HG03378 (cell line): Measurements from ENCODE around the gene PAN2.

Experiments
- ATAC-seq: cut with Tn5 transposase; IDR thresholded peaks from one replicate; pipeline ENCODE4 v1.9.1; 2021; ENCODE audit warnings: mild to moderate bottlenecking, moderate library complexity; ENCODE audit not compliant: unreplicated experiment

The PAN2 gene, protein sequence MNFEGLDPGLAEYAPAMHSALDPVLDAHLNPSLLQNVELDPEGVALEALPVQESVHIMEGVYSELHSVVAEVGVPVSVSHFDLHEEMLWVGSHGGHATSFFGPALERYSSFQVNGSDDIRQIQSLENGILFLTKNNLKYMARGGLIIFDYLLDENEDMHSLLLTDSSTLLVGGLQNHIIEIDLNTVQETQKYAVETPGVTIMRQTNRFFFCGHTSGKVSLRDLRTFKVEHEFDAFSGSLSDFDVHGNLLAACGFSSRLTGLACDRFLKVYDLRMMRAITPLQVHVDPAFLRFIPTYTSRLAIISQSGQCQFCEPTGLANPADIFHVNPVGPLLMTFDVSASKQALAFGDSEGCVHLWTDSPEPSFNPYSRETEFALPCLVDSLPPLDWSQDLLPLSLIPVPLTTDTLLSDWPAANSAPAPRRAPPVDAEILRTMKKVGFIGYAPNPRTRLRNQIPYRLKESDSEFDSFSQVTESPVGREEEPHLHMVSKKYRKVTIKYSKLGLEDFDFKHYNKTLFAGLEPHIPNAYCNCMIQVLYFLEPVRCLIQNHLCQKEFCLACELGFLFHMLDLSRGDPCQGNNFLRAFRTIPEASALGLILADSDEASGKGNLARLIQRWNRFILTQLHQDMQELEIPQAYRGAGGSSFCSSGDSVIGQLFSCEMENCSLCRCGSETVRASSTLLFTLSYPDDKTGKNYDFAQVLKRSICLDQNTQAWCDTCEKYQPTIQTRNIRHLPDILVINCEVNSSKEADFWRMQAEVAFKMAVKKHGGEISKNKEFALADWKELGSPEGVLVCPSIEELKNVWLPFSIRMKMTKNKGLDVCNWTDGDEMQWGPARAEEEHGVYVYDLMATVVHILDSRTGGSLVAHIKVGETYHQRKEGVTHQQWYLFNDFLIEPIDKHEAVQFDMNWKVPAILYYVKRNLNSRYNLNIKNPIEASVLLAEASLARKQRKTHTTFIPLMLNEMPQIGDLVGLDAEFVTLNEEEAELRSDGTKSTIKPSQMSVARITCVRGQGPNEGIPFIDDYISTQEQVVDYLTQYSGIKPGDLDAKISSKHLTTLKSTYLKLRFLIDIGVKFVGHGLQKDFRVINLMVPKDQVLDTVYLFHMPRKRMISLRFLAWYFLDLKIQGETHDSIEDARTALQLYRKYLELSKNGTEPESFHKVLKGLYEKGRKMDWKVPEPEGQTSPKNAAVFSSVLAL

DNA sequence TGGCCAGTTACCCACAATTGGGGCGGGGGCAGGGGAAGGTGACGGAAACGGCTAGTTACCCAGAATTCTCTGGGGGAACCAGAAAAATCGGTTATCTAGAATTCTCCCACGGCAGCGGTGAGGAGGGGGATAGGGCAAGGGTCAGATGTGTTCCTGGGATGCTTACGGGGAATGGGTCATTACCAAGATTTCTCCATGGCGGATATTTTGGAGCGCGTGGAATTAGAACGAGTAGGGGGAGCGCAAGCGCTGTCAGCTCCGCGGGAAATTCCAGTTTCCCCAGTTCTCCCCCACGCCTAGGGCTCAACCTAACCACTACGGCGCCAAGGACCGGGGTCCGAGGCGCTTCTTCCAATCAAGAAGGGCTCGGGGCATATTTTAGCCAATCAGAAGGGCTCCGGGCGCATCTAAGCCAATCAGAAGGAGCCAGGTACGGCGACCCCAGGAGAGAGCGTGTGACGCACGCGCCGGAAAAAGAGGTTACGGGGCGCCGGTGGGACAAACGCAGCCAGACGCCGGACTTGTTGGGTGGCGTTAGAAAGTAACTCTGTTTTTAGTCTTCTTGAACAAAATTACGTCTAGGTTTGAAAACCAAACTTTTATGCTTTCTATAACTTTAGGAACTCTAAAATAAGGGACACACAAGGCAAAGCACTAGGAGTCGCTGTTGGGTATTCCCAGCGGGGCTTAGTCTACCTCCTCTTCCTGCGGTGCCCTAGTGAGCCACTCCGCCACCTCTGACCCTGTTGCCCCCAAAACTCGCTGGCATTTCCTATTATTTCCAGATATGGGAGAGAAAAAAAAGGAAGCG, at the start of gene PAN2:
PAN2 (minus strand) TSS at position 322 of the 811 bp plus-strand sequence. CDS start 906 bp downstream, outside the sequence.
- peak; percentile 86 for ATAC-seq

DNA sequence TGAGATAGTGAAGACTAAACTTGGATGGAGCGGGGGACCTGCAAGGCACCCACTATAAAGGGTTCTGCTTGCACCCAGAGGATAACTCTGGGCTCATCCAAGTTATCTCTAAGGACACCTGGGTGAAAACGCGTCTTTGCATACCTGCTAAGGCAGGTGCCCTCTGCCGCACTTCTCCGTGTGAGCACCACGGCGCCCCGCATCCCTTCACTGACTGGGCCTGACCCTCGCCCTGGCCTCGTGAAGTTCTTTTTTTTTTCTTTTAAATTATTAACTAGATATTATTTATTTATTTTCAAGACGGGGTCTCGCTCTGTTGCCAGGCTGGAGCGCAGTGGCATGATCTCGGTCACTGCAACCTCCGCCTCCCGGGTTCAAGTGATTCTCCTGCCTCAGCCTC, 48.8 kb upstream of the PAN2 start:
- ATAC-seq = no peak

DNA sequence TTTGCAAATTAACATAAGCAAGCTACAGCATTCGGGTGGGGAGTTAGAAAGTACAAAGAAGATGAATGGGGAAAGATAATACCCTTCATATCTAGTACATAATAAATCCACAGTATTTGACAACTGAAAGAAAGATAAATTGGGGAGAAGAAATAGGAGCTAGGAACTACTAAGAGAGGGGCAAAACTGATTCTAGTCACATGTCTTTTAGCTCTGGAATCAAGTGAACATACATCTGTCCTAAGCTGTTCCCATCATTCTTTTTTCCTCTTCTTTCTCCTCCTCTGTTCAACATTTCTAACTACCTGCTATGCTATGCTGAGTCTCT, 44.2 kb upstream of the PAN2 start:
- ATAC-seq = no peak

DNA sequence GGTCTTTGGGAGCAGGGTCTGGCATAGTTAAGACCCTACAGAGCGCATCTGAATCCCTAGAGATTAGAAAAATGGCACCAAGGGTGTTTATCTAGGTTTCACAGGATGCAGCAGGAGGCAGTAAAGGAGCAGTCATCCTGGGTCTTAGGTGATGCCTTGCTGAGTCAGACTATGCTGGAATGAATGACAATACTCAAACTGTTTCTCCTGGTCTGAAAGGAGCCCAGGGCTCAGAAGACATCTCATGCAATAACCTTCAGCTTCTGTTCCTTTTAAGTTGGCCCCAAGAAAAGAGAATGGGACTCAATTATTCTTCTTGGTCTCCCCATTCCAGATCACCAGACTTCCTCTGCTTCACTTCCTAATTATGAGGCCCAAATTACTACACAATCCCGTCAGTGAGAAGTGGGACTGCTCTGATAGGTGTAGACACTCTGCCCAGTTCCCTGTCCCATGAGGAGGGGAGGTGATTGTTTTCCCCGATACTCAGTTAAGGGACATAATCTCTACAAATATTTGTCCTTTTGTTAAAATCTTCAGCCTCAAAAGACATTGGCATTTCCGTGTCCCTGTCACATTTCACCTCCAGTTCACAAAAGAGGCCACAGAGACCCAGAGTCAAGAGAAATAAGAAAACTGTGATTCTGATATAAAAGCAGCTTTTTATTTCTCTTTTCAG, 43.6 kb upstream of the PAN2 start:
- no peak for ATAC-seq

DNA sequence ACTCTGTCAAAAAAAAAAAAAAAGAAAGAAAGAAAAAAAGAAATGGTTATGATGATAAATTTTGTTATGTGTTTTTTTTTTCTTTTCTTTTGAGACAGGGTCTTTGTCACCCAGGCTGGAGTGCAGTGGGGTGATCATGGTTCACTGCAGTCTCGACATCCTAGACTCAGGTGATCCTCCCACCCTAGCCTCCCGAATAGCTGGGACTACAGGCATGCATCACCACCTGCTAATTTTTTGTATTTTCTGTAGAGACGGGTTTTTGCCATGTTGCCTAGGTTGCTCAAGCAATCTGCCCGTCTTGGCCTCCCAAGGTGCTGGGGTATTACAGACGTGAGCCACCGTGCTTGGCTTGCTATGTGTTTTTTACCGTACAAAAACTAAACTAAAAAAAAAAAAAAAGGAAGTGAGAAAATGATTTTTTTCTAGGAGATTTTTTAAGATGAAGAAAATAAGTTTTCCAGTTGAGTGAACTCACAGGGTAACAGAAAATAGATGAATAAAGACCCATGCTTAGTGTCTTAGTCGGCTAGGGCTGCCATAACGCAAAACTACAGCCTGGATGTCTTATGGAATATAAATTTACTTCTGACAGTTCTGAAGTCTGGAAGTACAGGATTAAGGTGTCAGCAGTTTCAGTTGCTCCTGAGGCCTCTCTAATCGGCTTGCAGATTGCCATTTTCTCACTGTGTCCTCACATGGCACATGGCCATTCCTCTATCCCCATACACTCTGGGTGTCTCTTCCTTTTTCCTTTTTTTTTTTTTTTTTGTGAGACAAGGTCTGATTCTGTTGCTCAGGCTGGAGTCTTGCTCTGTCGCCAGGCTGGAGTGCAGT, 42.0 kb upstream of the PAN2 start:
- peak; percentile 70 for ATAC-seq

DNA sequence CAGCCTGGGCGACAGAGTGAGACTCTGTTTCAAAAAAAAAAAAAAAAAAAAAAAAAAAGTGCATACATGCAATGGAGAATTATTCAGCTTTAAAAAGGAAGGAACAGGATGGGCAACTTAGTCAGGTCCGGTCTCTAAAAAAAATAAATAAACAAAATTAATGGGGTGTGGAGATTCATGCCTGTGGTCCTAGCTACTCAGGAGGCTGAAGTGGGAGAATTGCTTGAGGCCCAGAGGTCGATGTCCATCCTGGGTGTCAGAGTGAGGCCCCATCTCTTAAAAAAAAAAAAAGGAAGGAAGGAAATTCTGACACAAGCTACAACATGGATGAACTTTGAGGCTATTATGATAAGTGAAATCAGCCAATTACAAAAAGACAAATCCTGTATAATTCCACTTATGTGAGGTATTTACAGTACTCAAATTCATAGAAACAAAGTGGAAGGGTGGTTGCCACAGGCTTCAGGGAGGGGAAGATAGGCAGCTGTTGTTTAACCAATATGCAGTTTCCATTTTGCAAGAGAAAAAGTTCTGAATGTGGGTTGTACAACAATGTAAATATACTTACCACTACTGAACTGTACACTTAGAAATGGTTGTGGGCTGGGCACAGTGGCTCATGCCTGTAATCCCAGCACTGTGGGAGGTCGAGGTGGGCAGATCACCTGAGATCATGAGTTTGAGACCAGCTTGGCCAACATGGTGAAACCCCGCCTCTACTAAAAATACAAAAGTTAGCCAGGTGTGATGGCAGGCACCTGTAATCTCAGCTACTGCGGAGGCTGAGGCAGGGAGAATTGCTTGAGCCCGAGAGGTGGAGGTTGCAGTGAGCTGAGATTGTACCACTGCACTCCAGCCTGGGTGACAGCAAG, 41.2 kb upstream of the PAN2 start:
- ATAC-seq = no peak

DNA sequence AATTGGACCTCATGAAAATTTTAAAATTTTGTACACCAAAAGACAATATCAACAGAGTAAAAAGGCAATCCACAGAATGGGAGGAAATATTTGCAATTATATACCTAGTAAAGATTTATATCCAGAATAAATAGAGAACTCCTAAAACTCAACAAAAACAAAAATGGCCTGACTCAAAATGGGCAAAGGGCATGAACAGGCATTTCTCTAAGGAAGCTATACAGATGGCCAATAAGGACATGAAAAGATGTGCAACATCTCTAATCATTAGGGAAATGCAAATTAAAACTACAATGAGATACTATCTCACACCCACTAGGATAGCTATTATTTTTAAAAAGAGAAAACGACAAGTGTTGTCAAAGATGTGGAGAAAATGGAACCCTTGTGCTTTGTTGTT, 39.7 kb upstream of the PAN2 start:
- no peak for ATAC-seq

DNA sequence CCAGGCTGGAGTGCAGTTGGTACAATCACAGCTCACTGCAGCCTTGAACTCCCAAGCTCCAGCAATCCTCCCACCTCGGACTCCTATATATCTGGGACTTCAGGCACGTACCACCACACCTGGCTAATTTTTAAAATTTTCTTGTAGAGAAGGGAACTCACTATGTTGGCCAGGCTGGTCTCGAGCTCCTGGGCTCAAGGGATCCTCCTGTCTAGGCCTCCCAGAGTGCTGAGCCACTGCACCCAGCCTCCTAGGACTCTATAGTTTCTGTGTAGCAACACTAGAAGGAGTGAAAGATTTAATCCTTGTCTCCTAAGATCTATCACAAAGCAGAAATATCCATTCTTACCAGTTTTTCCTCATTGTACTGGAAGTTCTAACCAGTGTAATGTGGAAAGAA, 33.1 kb upstream of the PAN2 start:
- ATAC-seq = no peak

DNA sequence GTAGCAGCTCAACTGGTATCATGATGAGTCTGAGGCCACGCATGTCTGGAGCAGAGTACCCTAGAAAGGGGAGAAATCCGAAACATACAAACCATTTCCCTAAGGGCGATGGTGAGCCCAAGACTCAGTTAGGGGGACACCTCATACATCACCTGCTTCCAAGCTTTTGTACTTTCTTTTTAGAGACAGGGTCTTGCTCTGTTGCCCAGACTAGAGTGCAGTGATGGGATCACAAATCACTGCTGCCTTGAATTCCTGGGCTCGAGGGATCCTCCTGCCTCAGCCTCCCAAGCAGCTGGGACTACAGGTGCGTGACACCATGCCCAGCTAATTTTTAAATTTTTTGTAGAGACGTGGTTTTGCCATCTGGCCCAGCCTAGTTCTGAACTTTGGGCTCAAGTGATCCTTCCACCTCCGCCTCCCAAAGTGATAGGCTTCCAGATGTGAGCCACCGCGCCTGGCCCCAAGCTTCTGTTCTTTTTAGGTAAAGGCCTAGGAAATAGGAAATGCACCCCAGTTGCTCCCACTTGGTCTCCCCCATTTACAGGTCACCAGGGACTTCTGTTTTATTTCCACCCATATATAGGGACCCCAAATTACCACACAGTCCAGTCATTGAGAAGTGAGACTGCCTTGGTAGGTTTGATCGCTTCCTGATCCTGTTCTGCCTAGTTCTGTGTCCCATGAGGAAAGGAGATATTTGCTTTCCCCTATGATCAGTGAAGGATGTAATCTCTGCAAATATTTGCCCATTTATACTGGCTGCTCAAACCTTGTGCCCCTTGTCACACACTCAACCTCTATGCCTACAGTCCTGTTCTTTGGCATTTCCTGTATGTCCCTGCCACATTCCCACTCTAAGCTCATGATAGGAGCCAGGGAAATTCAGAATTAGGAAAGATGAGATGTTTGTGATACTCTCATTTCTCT, 28.6 kb upstream of the PAN2 start, which contains the start of gene APOF:
APOF (minus strand) TSS at position 728 of the 930 bp plus-strand sequence; CDS start at position 616, 112 bp downstream.
- ATAC-seq = no peak

DNA sequence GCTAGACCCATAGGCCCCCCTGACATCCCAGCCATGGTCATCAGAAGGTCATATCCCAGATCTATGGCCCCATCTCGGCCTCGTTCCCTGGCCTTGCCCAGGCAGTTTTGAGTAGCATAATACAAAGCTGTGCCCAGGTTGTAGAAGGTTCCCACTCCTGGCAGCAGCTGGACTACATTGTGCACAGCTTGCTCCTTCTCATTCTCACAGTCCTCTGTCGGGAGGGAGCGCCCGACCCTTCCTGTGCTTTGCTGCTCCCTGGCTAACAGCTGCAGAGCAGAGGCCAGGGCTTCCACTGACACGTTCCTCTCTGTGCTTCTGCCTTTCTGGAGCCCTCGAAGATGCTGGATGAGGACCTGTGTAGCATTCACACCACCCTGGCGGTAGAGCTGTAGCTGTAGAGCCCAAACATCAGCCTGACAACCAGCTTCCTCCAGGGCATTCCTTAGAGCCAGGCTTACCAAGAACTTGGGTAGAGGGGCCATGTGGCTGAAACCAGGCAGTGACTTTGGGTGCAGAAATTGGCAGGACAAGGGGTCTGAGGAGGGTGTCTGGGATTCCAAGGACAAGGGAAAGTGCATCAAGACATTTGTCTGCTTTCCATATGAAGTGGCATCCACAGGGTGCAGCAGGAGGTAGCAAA, 27.8 kb upstream of the PAN2 start:
- ATAC-seq = no peak

DNA sequence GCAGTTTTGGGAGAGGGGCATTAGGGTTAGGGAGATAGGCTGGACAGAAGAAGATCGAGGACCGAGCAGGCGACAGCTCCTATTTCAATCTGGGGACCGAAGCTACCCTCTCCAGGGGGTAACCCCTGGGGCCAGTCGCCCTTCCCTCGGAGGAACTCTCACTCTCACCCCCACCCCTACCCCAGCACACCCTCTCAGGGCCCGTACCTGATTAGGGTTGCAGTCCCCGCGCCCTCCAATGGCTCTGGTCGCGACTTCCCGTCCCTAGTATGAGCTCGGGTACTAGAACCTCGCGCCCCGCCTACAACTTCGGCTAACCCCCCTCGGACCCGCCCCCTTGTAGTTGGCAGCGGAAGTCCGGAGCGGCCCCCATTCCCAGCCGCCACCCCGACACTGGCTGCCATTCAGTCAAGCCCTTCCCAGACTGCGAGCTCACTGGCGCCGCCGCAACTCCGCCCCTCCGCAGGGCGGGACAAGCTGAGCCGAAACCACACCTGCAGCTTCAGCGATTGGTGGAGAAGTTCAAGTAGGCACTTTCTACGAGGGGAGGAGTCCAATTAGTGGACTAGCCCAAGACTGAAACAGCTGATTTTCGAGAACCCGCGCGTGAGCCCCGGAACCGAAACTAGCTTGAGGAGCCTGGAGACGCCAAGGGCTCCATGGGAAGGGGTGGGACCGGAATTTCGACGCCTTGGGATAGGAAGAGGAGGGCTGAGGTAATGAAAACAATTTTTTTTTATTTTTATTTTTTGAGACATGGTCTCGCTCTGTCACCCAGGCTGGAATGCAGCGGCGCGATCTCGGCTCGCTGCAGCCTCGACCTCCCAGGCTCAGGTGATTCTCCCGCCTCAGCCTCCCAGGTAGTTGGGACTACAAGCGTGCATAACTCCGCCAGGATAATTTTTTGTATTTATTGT, 26.3 kb upstream of the PAN2 start, which contains the start of gene STAT2:
STAT2 (minus strand) TSS at position 257 of the 917 bp plus-strand sequence. CDS start 3,536 bp downstream, outside the sequence.
- ATAC-seq = peak; percentile 94

DNA sequence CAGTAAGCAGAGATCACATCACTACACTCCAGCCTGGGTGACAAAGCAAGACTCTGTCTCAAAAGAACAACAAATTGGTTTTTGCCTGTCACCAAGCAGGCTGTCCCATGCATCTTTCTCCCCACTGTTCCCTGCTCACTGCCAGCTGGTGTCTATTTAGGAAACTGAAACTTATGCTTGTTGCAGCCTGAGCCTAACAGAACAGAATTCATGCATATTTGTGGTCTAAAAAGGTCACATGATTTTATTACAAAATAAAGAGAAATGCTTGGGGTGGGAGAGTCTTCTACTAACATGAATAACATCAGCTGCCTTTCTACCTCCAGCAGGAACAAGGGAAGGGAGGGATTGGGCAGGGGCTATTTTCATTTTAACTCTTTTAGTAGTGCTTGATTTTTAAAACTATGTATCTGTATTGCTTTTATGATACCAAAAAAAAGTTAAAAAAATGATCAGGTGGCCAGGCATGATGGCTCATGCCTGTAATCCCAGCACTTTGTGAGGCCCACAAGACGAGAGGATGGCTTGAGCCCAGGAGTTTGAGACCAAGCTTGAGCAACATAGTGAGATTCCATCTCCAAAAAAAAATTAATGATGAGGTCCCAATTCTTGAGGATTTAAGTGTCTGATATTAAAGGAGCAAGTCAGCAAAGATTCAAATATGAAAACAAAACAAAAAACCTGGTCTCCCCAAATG, 25.2 kb upstream of the PAN2 start:
- no peak for ATAC-seq

DNA sequence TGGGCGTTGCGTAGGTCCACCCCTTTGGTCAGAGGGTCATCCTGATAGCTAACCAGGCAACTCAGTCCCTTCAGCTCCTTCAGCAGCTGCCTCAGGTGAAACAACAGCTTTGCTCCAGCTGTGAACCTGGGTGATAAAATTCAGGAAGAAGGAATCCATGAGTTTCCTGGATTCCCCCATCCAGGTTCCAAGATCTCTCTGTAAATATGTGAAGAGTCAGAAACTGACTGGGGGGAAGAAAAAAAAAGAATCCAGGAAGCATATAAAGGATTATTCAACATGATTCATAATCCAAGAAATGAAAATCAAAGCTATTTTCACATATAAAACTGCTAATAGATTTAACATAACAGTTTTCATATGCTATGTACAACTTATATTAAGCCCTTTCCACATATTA, 17.5 kb upstream of the PAN2 start:
- no peak for ATAC-seq

DNA sequence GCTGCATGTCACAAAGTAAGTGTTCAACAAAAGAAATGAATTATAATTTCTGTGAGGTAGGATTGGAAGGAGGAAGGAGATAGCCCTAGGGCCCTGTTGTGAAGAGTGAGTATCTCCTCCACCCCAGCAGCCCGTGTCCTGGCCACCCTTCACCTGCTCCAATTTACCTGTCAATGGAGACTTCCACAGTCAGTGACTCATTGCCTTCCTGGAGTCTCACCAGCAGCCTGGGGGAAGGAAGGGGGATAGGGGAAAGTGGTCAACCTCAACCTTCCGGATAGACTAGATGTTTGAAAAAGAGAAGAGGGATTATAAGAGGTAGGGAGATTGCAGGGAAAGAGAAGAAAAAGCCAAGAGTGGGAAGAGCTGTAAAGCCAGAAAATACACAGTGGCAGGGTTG, 16.9 kb upstream of the PAN2 start:
- no peak for ATAC-seq

DNA sequence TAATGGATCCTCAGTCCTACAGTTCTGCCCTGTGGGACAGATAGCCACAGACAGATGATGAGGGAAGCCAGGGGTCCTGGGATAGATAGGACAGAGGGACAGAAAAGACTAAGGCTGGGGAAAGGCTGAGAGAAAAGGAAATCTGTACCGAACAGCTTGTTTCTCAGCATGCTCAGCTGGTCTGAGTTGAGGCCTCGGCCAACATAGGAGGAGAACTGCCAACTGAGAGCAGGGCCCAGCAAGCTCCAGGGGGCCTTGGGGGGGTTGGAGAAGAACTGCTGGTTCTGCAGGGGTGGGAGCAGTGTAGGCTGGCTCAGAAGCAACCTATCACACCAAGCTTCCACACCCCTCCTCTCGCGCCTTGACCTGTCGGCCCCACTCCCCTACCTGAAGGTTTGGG, 15.0 kb upstream of the PAN2 start:
- ATAC-seq = no peak
